H1 (cell line): Measurements from ENCODE around the gene C1S. TPM values are rescaled to one million over a fixed set of nuclear protein-coding genes. Genes with fewer than 3 reads are reported as not detected.
A peak's percentile ranks its signal among the peaks of the same experiment; 100 is the strongest.

Experiments
- CTCF ChIA-PET: fragments of 300-600 bp; sonication (Branson Sonifier 250); formaldehyde crosslinking; loops from one replicate; lab custom pipeline; 2021; ENCODE audit not compliant: partially characterized antibody; lab: Charles Lee
- POLR2A ChIA-PET: fragments of 300-600 bp; sonication (Branson Sonifier 250); formaldehyde crosslinking; loops from one replicate; lab custom pipeline; 2021; ENCODE audit warnings: inconsistent platforms; ENCODE audit not compliant: partially characterized antibody; lab: Charles Lee
- DNase-seq, 2 experiments: peaks; one replicate each; pipeline versions ENCODE4 v3.0.0 to v3.0.0-alpha.2; 2010 to 2022; ENCODE audit warnings: low spot score in 2 of 2, low read depth in 1 of 2, mixed read lengths in 1 of 2
- FAIRE-seq: peaks from 2 replicates; lab custom pipeline; 2011; peaks lifted over from hg19 to GRCh38; lab: Jason Lieb, UNC
- H2AFZ ChIP-seq: 2 replicates; pipeline ENCODE4 v1.8.1; 2012; ENCODE audit warnings: low read length, inconsistent platforms
- H2AK5ac ChIP-seq: 2 replicates; pipeline ENCODE4 v1.6.1; 2013; ENCODE audit warnings: low read depth, low read length
- H2BK120ac ChIP-seq: replicated peaks from 2 replicates; pipeline ENCODE3; 2013; ENCODE audit warnings: low read depth, low read length, inconsistent platforms
- H2BK12ac ChIP-seq: 2 replicates; pipeline ENCODE4 v1.6.1; 2013; ENCODE audit warnings: low read depth, low read length
- H2BK15ac ChIP-seq: 2 replicates; pipeline ENCODE4 v1.6.1; 2013; ENCODE audit warnings: low read length
- H2BK20ac ChIP-seq: 2 replicates; pipeline ENCODE4 v1.6.1; 2013; ENCODE audit warnings: low read length
- H2BK5ac ChIP-seq: 2 replicates; pipeline ENCODE4 v1.6.1; 2013; ENCODE audit warnings: low read depth, low read length
- H3K14ac ChIP-seq: 2 replicates; pipeline ENCODE4 v1.6.1; 2013; ENCODE audit warnings: inconsistent platforms; ENCODE audit not compliant: insufficient read length
- H3K18ac ChIP-seq: 2 replicates; pipeline ENCODE4 v1.6.1; 2013; ENCODE audit warnings: low read length; ENCODE audit errors: extremely low read depth
- H3K23ac ChIP-seq: 2 replicates; pipeline ENCODE4 v1.6.1; 2013; ENCODE audit warnings: inconsistent platforms; ENCODE audit not compliant: insufficient read length
- H3K23me2 ChIP-seq: 2 replicates; pipeline ENCODE4 v1.6.1; 2013; ENCODE audit warnings: low read depth, low read length
- H3K27ac ChIP-seq: 2 replicates; pipeline ENCODE4 v1.6.1; 2011; ENCODE audit warnings: low read depth, low read length, inconsistent platforms
- H3K27me3 ChIP-seq, 4 experiments: replicated peaks in 1 of 4; 1 replicate in 1 of 4; 2 replicates in 3 of 4; pipeline versions ENCODE4 v1.6.1 to v1.8.1; 2011 to 2013; ENCODE audit warnings: low read length in 3 of 4, mild to moderate bottlenecking in 3 of 4, inconsistent platforms in 2 of 4, mixed read lengths in 2 of 4, moderate library complexity in 1 of 4; ENCODE audit not compliant: control insufficient read depth in 3 of 4, insufficient read depth in 3 of 4; ENCODE audit errors: extremely low read depth in 1 of 4
- H3K36me3 ChIP-seq, 4 experiments: 2 replicates each; pipeline versions ENCODE4 v1.6.1 to v1.8.1; 2011 to 2013; ENCODE audit warnings: mild to moderate bottlenecking in 4 of 4, low read length in 3 of 4, moderate library complexity in 2 of 4, control low read depth in 1 of 4, inconsistent platforms in 1 of 4; ENCODE audit not compliant: insufficient read depth in 4 of 4, control insufficient read depth in 2 of 4
- H3K4ac ChIP-seq: replicated peaks from 2 replicates; pipeline ENCODE3; 2013; ENCODE audit warnings: low read length, low read depth, mixed read lengths, inconsistent platforms; ENCODE audit not compliant: insufficient read length
- H3K4me1 ChIP-seq, 4 experiments: replicated peaks in 1 of 4; 1 replicate in 1 of 4; 2 replicates in 3 of 4; pipeline versions ENCODE4 v1.6.1 to v1.8.1; 2011 to 2013; ENCODE audit warnings: low read length in 3 of 4, inconsistent platforms in 2 of 4, mixed read lengths in 1 of 4; ENCODE audit not compliant: insufficient read depth in 4 of 4, control insufficient read depth in 3 of 4
- H3K4me2 ChIP-seq, 2 experiments: 2 replicates each; pipeline versions ENCODE4 v1.6.1 to v1.8.1; 2011 to 2013; ENCODE audit warnings: low read depth in 2 of 2, low read length in 2 of 2, control low read depth in 1 of 2, inconsistent platforms in 1 of 2, mild to moderate bottlenecking in 1 of 2; ENCODE audit not compliant: insufficient read depth in 1 of 2
- H3K4me3 ChIP-seq, 4 experiments: fragments of 200-600, 300-600 bp in 1 of 4; sonication (generic), shearing (Covaris generic), sonication (Bioruptor Twin) in 1 of 4; 2 replicates each; pipeline versions ENCODE4 v1.5.1 to v1.8.1; 2011 to 2016; ENCODE audit warnings: low read length in 4 of 4, low read depth in 3 of 4, control low read depth in 2 of 4, inconsistent platforms in 2 of 4, mild to moderate bottlenecking in 2 of 4, mixed read lengths in 1 of 4, moderate library complexity in 1 of 4; ENCODE audit not compliant: insufficient read depth in 2 of 4; ENCODE audit errors: extremely low read depth in 1 of 4
- H3K56ac ChIP-seq: replicated peaks from 2 replicates; pipeline ENCODE3; 2013; ENCODE audit warnings: low read depth, mild to moderate bottlenecking, mixed read lengths, low read length, inconsistent platforms; ENCODE audit not compliant: insufficient read length
- H3K79me1 ChIP-seq: 2 replicates; pipeline ENCODE4 v1.6.1; 2013; ENCODE audit warnings: low read depth, low read length, control low read depth
- H3K79me2 ChIP-seq, 2 experiments: 2 replicates each; pipeline versions ENCODE4 v1.6.1 to v1.8.1; 2012 to 2013; ENCODE audit warnings: low read length in 2 of 2, mild to moderate bottlenecking in 2 of 2, inconsistent platforms in 1 of 2; ENCODE audit not compliant: insufficient read depth in 2 of 2, control insufficient read depth in 1 of 2
- H3K9ac ChIP-seq, 4 experiments: replicated peaks in 1 of 4; 1 replicate in 1 of 4; 2 replicates in 3 of 4; pipeline versions ENCODE4 v1.6.1 to v1.8.1; 2011 to 2013; ENCODE audit warnings: low read depth in 3 of 4, low read length in 3 of 4, control low read depth in 2 of 4, mild to moderate bottlenecking in 2 of 4, moderate library complexity in 2 of 4, inconsistent platforms in 1 of 4; ENCODE audit errors: extremely low read depth in 1 of 4
- H3K9me3 ChIP-seq, 2 experiments: 2 replicates each; pipeline versions ENCODE4 v1.6.1 to v1.8.1; 2012 to 2013; ENCODE audit warnings: mild to moderate bottlenecking in 2 of 2, moderate library complexity in 2 of 2, control low read depth in 1 of 2, inconsistent platforms in 1 of 2, low read depth in 1 of 2, low read length in 1 of 2, mixed read lengths in 1 of 2; ENCODE audit not compliant: insufficient read depth in 2 of 2
- H4K20me1 ChIP-seq, 2 experiments: replicated peaks in 1 of 2; 2 replicates each; pipeline versions ENCODE3 to v1.8.1; 2011 to 2013; ENCODE audit warnings: inconsistent platforms in 2 of 2, low read length in 2 of 2, mild to moderate bottlenecking in 1 of 2; ENCODE audit not compliant: insufficient read depth in 2 of 2, control insufficient read depth in 1 of 2
- H4K5ac ChIP-seq: 2 replicates; pipeline ENCODE4 v1.6.1; 2013; ENCODE audit warnings: low read length, low read depth, mixed read lengths, inconsistent platforms; ENCODE audit not compliant: insufficient read length
- H4K8ac ChIP-seq: 2 replicates; pipeline ENCODE4 v1.8.0; 2013; ENCODE audit warnings: mild to moderate bottlenecking, moderate library complexity, low read length, inconsistent platforms; ENCODE audit not compliant: insufficient read depth; ENCODE audit errors: extremely low read depth
- H4K91ac ChIP-seq: replicated peaks from 2 replicates; pipeline ENCODE3; 2013; ENCODE audit warnings: low read length, mixed read lengths, inconsistent platforms; ENCODE audit not compliant: insufficient read length
- BACH1 ChIP-seq: IDR thresholded peaks from 2 replicates; pipeline ENCODE4 v1.6.1; 2012; ENCODE audit warnings: low read length, improper control_type of control experiment
- GTF2F1 ChIP-seq: IDR thresholded peaks from 2 replicates; pipeline ENCODE4 v1.6.1; 2012; ENCODE audit warnings: low read depth, low read length, improper control_type of control experiment, borderline replicate concordance
- JUN ChIP-seq: IDR thresholded peaks from 2 replicates; pipeline ENCODE4 v1.6.1; 2011; ENCODE audit warnings: low read depth, mild to moderate bottlenecking, improper control_type of control experiment, low read length
- KDM5A ChIP-seq: fragments of 200-600 bp; IDR thresholded peaks from 2 replicates; pipeline ENCODE4 v1.7.1; 2012; ENCODE audit warnings: mild to moderate bottlenecking, low read length, inconsistent platforms, mixed read lengths
- MAFK ChIP-seq: IDR thresholded peaks from 2 replicates; pipeline ENCODE4 v1.6.1; 2012; ENCODE audit warnings: low read depth, mild to moderate bottlenecking, improper control_type of control experiment, low read length
- RNF2 ChIP-seq: fragments of 200-900, 300-1000 bp; sonication (generic); IDR thresholded peaks from 2 replicates; pipeline ENCODE4 v1.7.1; 2016; ENCODE audit warnings: borderline replicate concordance, low read depth, mild to moderate bottlenecking, antibody characterized with exemption, low read length; ENCODE audit not compliant: poor library complexity, severe bottlenecking; ENCODE audit errors: missing control alignments
- SAP30 ChIP-seq: fragments of 300-600 bp; sonication (generic); IDR thresholded peaks from 2 replicates; pipeline ENCODE4 v1.7.1; 2012; ENCODE audit warnings: low read length, moderate library complexity, mild to moderate bottlenecking, inconsistent platforms; ENCODE audit not compliant: insufficient read depth, insufficient replicate concordance
- SIRT6 ChIP-seq: IDR thresholded peaks from one replicate; pipeline ENCODE4 v1.7.1; 2012; ENCODE audit warnings: low read length, inconsistent platforms
- TAF1 ChIP-seq: IDR thresholded peaks from 2 replicates; pipeline ENCODE4 v1.6.1; 2011; ENCODE audit warnings: mild to moderate bottlenecking, low read depth, low read length
- TBP ChIP-seq: IDR thresholded peaks from 2 replicates; pipeline ENCODE4 v1.6.1; 2011; ENCODE audit warnings: low read depth, low read length, improper control_type of control experiment
- ZNF274 ChIP-seq: IDR thresholded peaks from 2 replicates; pipeline ENCODE4 v1.7.0; 2012; ENCODE audit warnings: low read length, borderline replicate concordance; ENCODE audit errors: extremely low read depth
- WGBS, 2 experiments: shearing (Covaris generic) in 1 of 2; methylation state at CpG; one replicate each; pipeline versions ENCODE4 v1.1.6 to v1.1.7; 2013 to 2015; ENCODE audit warnings: low lambda C conversion rate in 2 of 2, mixed read lengths in 2 of 2, inconsistent platforms in 1 of 2, low coverage in 1 of 2, missing lambda C conversion rate in 1 of 2; ENCODE audit not compliant: insufficient replicate concordance in 2 of 2, insufficient coverage in 1 of 2, insufficient read length in 1 of 2; ENCODE audit errors: extremely low coverage in 1 of 2, missing lambda C conversion rate in 1 of 2; 5-methylcytosine and 5-hydroxymethylcytosine counted together
- polyA plus RNA-seq, 7 experiments: library from polyadenylated mRNA; depleted of rRNA in 3 of 7; stranded (reverse) in 5 of 7; unstranded in 2 of 7; fragments of >200 nt in 5 of 7; fragments of 200-250 nt in 2 of 7; gene quantifications; 1 replicate in 5 of 7; 2 replicates in 1 of 7; 4 replicates in 1 of 7; pipeline versions ENCODE4 v1.2.1 to v1.2.3, GENCODE V29; 2011 to 2013; ENCODE audit warnings: missing spikeins in 2 of 7, mixed read lengths in 2 of 7
- total RNA-seq: library from RNA; stranded (reverse); fragmentation: NEBNext Ultra II Directional; extraction: Animal tissue kit (Norgen Biotek cat#: 25700); gene quantifications from 2 replicates; pipeline ENCODE4 v1.2.1, GENCODE V29; 2021
- TF ChIP-seq, protein P1 (sequence below): IDR thresholded peaks from 2 replicates; pipeline ENCODE4 v1.6.1; 2012; ENCODE audit warnings: low read length, inconsistent platforms

The C1S gene
- total and polyA plus RNA-seq, 2 of the 8 experiments (the other 6 are each of a cell fraction or from before 2014, with no cell fraction given): 4.4 to 7.3 TPM

GRCh38 chr12:7107636-7108002 lies 47.1 kb downstream of the C1S start:
- H4K5ac ChIP-seq: peak overlapping the region; percentile 15
- H3K27ac ChIP-seq: no peak overlapping the region
- peaks cover 4% of the 10 kb centered on the region for H3K23me2 ChIP-seq
- H3K4me2 ChIP-seq: peak overlapping the region; percentile 78 to 84
- H3K9ac ChIP-seq: peak overlapping the region in 2 of 4 experiments; percentile 69 to 70; a peak in 2 of 7 replicates
- FAIRE-seq (no peak), DNase-seq (no peak)
- H2BK15ac ChIP-seq: no peak overlapping the region
- CTCF ChIA-PET: interaction anchor here (0.7 to 4.2 kb wide), 29 partner anchors 8 to 534 kb away, joined by 3 to 51 read pairs (median 6); partner anchors contain the start of genes C12orf57, C1R, C1S and LPCAT3
- H2AFZ ChIP-seq: no peak overlapping the region
- H3K14ac ChIP-seq: no peak overlapping the region
- no peak overlapping the region; the same call in 1 of the 2 replicates for H3K18ac ChIP-seq
- no peak overlapping the region for H3K56ac ChIP-seq
- WGBS, 2 experiments: 72% methylated on average over 3 of the region's 3 CpGs; no CpG with 5 or more reads in 1 of the 2 experiments
- H3K79me2 ChIP-seq: no peaks in the 10 kb centered on the region
- H2BK20ac ChIP-seq: no peak overlapping the region
- no peak overlapping the region for H3K23ac ChIP-seq
- H3K4ac ChIP-seq: no peak overlapping the region
- H3K27me3 ChIP-seq: no peaks in the 10 kb centered on the region
- H3K4me3 ChIP-seq: peak overlapping the region; percentile 63 to 80 (median 75)
- H2BK5ac ChIP-seq: peak overlapping the region; percentile 53; the same call in 1 of the 2 replicates
- no peak overlapping the region for H2BK120ac ChIP-seq
- no peak overlapping the region for H4K8ac ChIP-seq
- H4K20me1 ChIP-seq: peaks cover 0 to 1% of the 10 kb centered on the region in 2 experiments
- H2AK5ac ChIP-seq: no peak overlapping the region
- peaks cover 0 to 3% of the 10 kb centered on the region in 2 experiments; a peak in 2 of 4 replicates for H3K9me3 ChIP-seq
- 0 out of 7 replicates have a peak, but pooled peaks cover 0 to 2% (median 0%) of the 10 kb centered on the region in 4 experiments for H3K4me1 ChIP-seq
- no peaks in the 10 kb centered on the region for H3K79me1 ChIP-seq
- POLR2A ChIA-PET: interaction anchor here (0.7 to 4.9 kb wide), 19 partner anchors 8 to 241 kb away, joined by 3 to 42 read pairs (median 9); partner anchors contain the start of genes C12orf57, C1R, C1S and CLSTN3
- H2BK12ac ChIP-seq: no peak overlapping the region
- no peaks in the 10 kb centered on the region; a peak in 1 of 8 replicates for H3K36me3 ChIP-seq
- peak overlapping the region; percentile 70 for H4K91ac ChIP-seq
- TF ChIP-seq KDM5A (no peak), BACH1 (no peak), ZNF274 (no peak), SIRT6 (no peak), TBP (no peak), MAFK (no peak), TAF1 (no peak), SAP30 (no peak), GTF2F1 (no peak), JUN (no peak), RNF2 (no peak)
- TF ChIP-seq, protein P1, sequence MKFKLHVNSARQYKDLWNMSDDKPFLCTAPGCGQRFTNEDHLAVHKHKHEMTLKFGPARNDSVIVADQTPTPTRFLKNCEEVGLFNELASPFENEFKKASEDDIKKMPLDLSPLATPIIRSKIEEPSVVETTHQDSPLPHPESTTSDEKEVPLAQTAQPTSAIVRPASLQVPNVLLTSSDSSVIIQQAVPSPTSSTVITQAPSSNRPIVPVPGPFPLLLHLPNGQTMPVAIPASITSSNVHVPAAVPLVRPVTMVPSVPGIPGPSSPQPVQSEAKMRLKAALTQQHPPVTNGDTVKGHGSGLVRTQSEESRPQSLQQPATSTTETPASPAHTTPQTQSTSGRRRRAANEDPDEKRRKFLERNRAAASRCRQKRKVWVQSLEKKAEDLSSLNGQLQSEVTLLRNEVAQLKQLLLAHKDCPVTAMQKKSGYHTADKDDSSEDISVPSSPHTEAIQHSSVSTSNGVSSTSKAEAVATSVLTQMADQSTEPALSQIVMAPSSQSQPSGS: no peak
